K562 (cell line): ENCODE results near the gene DYNLT4. TPM values are rescaled to one million over a fixed set of nuclear protein-coding genes. Genes with fewer than 3 reads are reported as not detected.
A peak's percentile ranks its signal among the peaks of the same experiment; 100 is the strongest.

Source experiments
- ATAC-seq: fragments of 200-7000 bp; cut with Tn5 transposase; 3 replicates; pipeline ENCODE4 v1.9.1; 2020; ENCODE audit warnings: moderate library complexity
- BruUV-seq: library from RNA; stranded (reverse); fragments of 400-500 nt; replicated peaks from 2 replicates; lab custom pipeline; 2021; lab: Mats Ljungman, UMichigan
- CTCF ChIA-PET: fragments of 300-600 bp; formaldehyde crosslinking; extraction: SDS; loops from one replicate; lab custom pipeline; 2021; ENCODE audit warnings: low intra/inter-chr PET ratio; lab: Yijun Ruan, JAX
- POLR2A ChIA-PET: fragments of 300-600, 350-650 bp; sonication (Branson Sonifier 250); formaldehyde crosslinking; extraction: SDS; loops from one replicate; lab custom pipeline; 2021; ENCODE audit warnings: antibody characterized with exemption, inconsistent platforms; lab: Yijun Ruan, JAX
- DNase-seq, 4 experiments: peaks; one replicate each; pipeline versions ENCODE4 v3.0.0 to v3.0.0-alpha.2; 2011 to 2018; ENCODE audit warnings: low spot score in 3 of 4, mixed read lengths in 3 of 4; ENCODE audit errors: extremely low read depth in 1 of 4
- FAIRE-seq: peaks from 2 replicates; lab custom pipeline; 2011; peaks lifted over from hg19 to GRCh38; lab: Jason Lieb, UNC
- H2AFZ ChIP-seq: 2 replicates; pipeline ENCODE4 v1.6.0; 2011; ENCODE audit warnings: low read depth, low read length, control low read depth, inconsistent platforms
- H3K27ac ChIP-seq: fragments of 200-600 bp; 3 replicates; pipeline ENCODE4 v1.8.0; 2011; ENCODE audit warnings: low read depth, mild to moderate bottlenecking, control low read depth, inconsistent platforms, low read length, moderate library complexity, mixed read lengths; ENCODE audit errors: extremely low read depth
- H3K27me3 ChIP-seq, 2 experiments: fragments of 300-600 bp in 1 of 2; 2 replicates in 1 of 2; 3 replicates in 1 of 2; pipeline versions ENCODE4 v1.6.0 to v1.8.0; 2011; ENCODE audit warnings: inconsistent platforms in 2 of 2, low read length in 2 of 2, mild to moderate bottlenecking in 1 of 2, mixed read lengths in 1 of 2, moderate library complexity in 1 of 2; ENCODE audit not compliant: control insufficient read depth in 2 of 2, insufficient read depth in 2 of 2
- H3K36me3 ChIP-seq: fragments of 300-600 bp; 3 replicates; pipeline ENCODE4 v1.8.0; 2011; ENCODE audit warnings: mild to moderate bottlenecking, low read length, inconsistent platforms; ENCODE audit not compliant: control insufficient read depth, insufficient read depth
- H3K4me1 ChIP-seq, 2 experiments: fragments of 200-600 bp in 1 of 2; replicated peaks in 1 of 2; 2 replicates in 1 of 2; 3 replicates in 1 of 2; pipeline versions ENCODE4 v1.5.1 to v1.8.0; 2011; ENCODE audit warnings: inconsistent platforms in 2 of 2, low read length in 2 of 2, mild to moderate bottlenecking in 1 of 2, mixed read lengths in 1 of 2, moderate library complexity in 1 of 2; ENCODE audit not compliant: control insufficient read depth in 2 of 2, insufficient read depth in 2 of 2
- H3K4me2 ChIP-seq: 2 replicates; pipeline ENCODE4 v1.6.1; 2011; ENCODE audit warnings: low read length, control low read depth, inconsistent platforms, mixed read lengths; ENCODE audit not compliant: insufficient read depth
- H3K4me3 ChIP-seq: fragments of 200-600 bp; sonication (generic), shearing (Covaris generic); 2 replicates; pipeline ENCODE4 v1.5.1; 2016; ENCODE audit warnings: control low read depth, inconsistent platforms
- H3K79me2 ChIP-seq: fragments of 200-600 bp; 3 replicates; pipeline ENCODE4 v1.8.0; 2011; ENCODE audit warnings: low read length, inconsistent platforms; ENCODE audit not compliant: control insufficient read depth, insufficient read depth
- H3K9ac ChIP-seq, 2 experiments: 2 replicates each; pipeline versions ENCODE4 v1.6.0 to v1.6.1; 2011; ENCODE audit warnings: low read depth in 2 of 2, low read length in 2 of 2, control low read depth in 1 of 2, inconsistent platforms in 1 of 2, mild to moderate bottlenecking in 1 of 2, mixed read lengths in 1 of 2; ENCODE audit not compliant: insufficient read depth in 1 of 2
- H3K9me1 ChIP-seq: one replicate; pipeline ENCODE4 v1.6.0; 2011; ENCODE audit warnings: inconsistent platforms, mild to moderate bottlenecking, low read length, moderate library complexity; ENCODE audit not compliant: control insufficient read depth, insufficient read depth
- H3K9me3 ChIP-seq: replicated peaks from 2 replicates; pipeline ENCODE4 v1.5.1; 2011; ENCODE audit warnings: low read depth, low read length, inconsistent platforms; ENCODE audit not compliant: control insufficient read depth, insufficient read depth
- H4K20me1 ChIP-seq: replicated peaks from 2 replicates; pipeline ENCODE4 v1.6.1; 2011; ENCODE audit warnings: low read length, inconsistent platforms, mixed read lengths; ENCODE audit not compliant: control insufficient read depth, insufficient read depth
- CEBPG ChIP-seq, 3 experiments: fragments of 200-800 bp in 1 of 3; sonication (Bioruptor generic) in 1 of 3; sonication (generic) in 1 of 3; formaldehyde crosslinking in 1 of 3; IDR thresholded peaks in 2 of 3; conservative IDR thresholded peaks in 1 of 3; 2 replicates each; pipeline versions ENCODE4 v1.6.1 to v1.8.0; 2016 to 2022; ENCODE audit warnings: missing compliant biosample characterization in 2 of 3, missing genetic modification characterization in 2 of 3, mild to moderate bottlenecking in 1 of 3, missing genetic modification reagents in 1 of 3
- KDM5B ChIP-seq: fragments of 200-600 bp; sonication (generic); IDR thresholded peaks from 2 replicates; pipeline ENCODE4 v1.6.1; 2012; ENCODE audit warnings: low read depth, mild to moderate bottlenecking, moderate library complexity, low read length, control low read depth, inconsistent platforms; ENCODE audit not compliant: insufficient replicate concordance
- POLR2G ChIP-seq: fragments of 200-400 bp; formaldehyde crosslinking; IDR thresholded peaks from 2 replicates; pipeline ENCODE4 v1.6.1; 2017; ENCODE audit warnings: low read depth, mild to moderate bottlenecking, antibody characterized with exemption, low read length, moderate library complexity
- RBFOX2 ChIP-seq: fragments of 200-400 bp; formaldehyde crosslinking; IDR thresholded peaks from 2 replicates; pipeline ENCODE4 v1.6.1; 2017; ENCODE audit warnings: low read depth, mild to moderate bottlenecking, low read length, moderate library complexity
- SNRNP70 ChIP-seq: fragments of 200-400 bp; formaldehyde crosslinking; optimal IDR thresholded peaks from 2 replicates; pipeline ENCODE3; 2017; ENCODE audit warnings: low read depth, low read length
- SUPT5H ChIP-seq: fragments of 450-650 bp; IDR thresholded peaks from 2 replicates; pipeline ENCODE4 v1.6.1; 2016
- TFE3 ChIP-seq: fragments of 450-650 bp; formaldehyde crosslinking; IDR thresholded peaks from 2 replicates; pipeline ENCODE4 v1.4.0; 2020; ENCODE audit warnings: mild to moderate bottlenecking, mixed read lengths
- ZBED1 ChIP-seq: IDR thresholded peaks from 2 replicates; pipeline ENCODE4 v1.6.1; 2014
- ZKSCAN1 ChIP-seq: fragments of 150-350 bp; IDR thresholded peaks from 2 replicates; pipeline ENCODE4 v1.6.1; 2016; ENCODE audit warnings: low read depth, low read length
- WGBS: fragments of 100-300 bp; shearing (Covaris generic); methylation state at CpG from one replicate; pipeline ENCODE4 v1.1.6; 2016; ENCODE audit warnings: low coverage, mixed read lengths; ENCODE audit not compliant: insufficient coverage; ENCODE audit errors: missing lambda C conversion rate; 5-methylcytosine and 5-hydroxymethylcytosine counted together
- in situ Hi-C: fragments of 300-500 bp; cut with MboI; formaldehyde crosslinking; loops from 4 replicates; pipeline ENCODE4 v1.15.0; 2018; ENCODE audit warnings: inconsistent platforms, mixed read lengths
- intact Hi-C: fragments of 100-400 bp; cut with micrococcal nuclease; formaldehyde crosslinking; loops from 2 replicates; pipeline ENCODE4 v1.14.2; 2022
- polyA plus RNA-seq, 8 experiments: library from polyadenylated mRNA; depleted of rRNA in 4 of 8; stranded (reverse) in 5 of 8; unstranded in 3 of 8; fragments of >200 nt; fragmentation: Nextera tagmentation in 2 of 8; fragmentation: Illumina TruSeq in 1 of 8; extraction: Ambion mirVana in 2 of 8; extraction: Trizol in 1 of 8; gene quantifications; 2 replicates each; pipeline versions ENCODE4 v1.2.1 to v1.2.3, GENCODE V29; 2011 to 2014; ENCODE audit warnings: inconsistent platforms in 1 of 8, missing spikeins in 1 of 8
- total RNA-seq, 7 experiments: library from RNA; depleted of rRNA in 6 of 7; stranded (reverse); fragments of >200 nt in 6 of 7; fragmentation: Illumina TruSeq in 2 of 7; extraction: Trizol in 2 of 7; gene quantifications; 2 replicates each; pipeline versions ENCODE4 v1.2.1 to v1.2.3, GENCODE V29; 2011 to 2021; ENCODE audit warnings: low replicate concordance in 1 of 7

Gene DYNLT4
- total and polyA plus RNA-seq, 9 of the 15 experiments (the other 6 are each of a cell fraction or from before 2014, with no cell fraction given), result 0.29 to 0.73 TPM; not detected in 7

- no peak for FAIRE-seq
- intact Hi-C loops, result loop anchor here (5.0 kb wide), 1 partner anchor 40 kb away; no protein-coding TSS in a partner anchor
- H4K20me1 ChIP-seq, result peaks cover 31% of the 10 kb centered on the region
- no peaks in the 10 kb centered on the region for H3K27me3 ChIP-seq
- H3K4me2 ChIP-seq, result peak overlapping the region; percentile 93
- in situ Hi-C loops, result no loop called here
- BruUV-seq, result no TSS peak
- H3K4me1 ChIP-seq, result peaks cover 13 to 22% of the 10 kb centered on the region in 2 experiments
- TF ChIP-seq ZKSCAN1, result peak; percentile 97
- TF ChIP-seq KDM5B, result peak; percentile 44
- no peak for TF ChIP-seq TFE3 (CRISPR knock-in tag)
- peak; percentile 21; the same call in 1 of the 2 replicates for TF ChIP-seq SUPT5H
- TF ChIP-seq ZBED1, result peak; percentile 44; the same call in 1 of the 2 replicates
- peak; percentile 16; the same call in 1 of the 2 replicates for TF ChIP-seq RBFOX2
- TF ChIP-seq POLR2G, result peak; percentile 29; the same call in 1 of the 2 replicates
- TF ChIP-seq CEBPG (CRISPR knock-in tag; IDR thresholded peaks at IDR 0.05), result no peak
- no peak for TF ChIP-seq CEBPG (tag; conservative IDR thresholded peaks at IDR 0.05 in 1 of 2, IDR thresholded peaks at IDR 0.05 in 1 of 2)
- peak; percentile 30 for TF ChIP-seq SNRNP70
- DNase-seq, result no peak
- ChIA-PET CTCF (no interaction called here), POLR2A (interaction anchor here (0.6 to 11.6 kb wide), 13 partner anchors 8 to 522 kb away, joined by 3 to 253 read pairs (median 4); partner anchors contain the start of genes BEST4, BTBD19, DYNLT4 and UROD)
- WGBS, result 41% methylated on average over 14 of the region's 14 CpGs
- peaks cover 60% of the 10 kb centered on the region for H3K36me3 ChIP-seq
- peak overlapping the region; percentile 98 for H3K27ac ChIP-seq
- peak overlapping the region; percentile 99 for H3K9ac ChIP-seq
- H3K4me3 ChIP-seq, result peak overlapping the region; percentile 75
- no peak for ATAC-seq
- peaks cover 10% of the 10 kb centered on the region for H3K9me1 ChIP-seq
- H2AFZ ChIP-seq, result no peak overlapping the region
- no peaks in the 10 kb centered on the region for H3K9me3 ChIP-seq
- H3K79me2 ChIP-seq, result peaks cover 54% of the 10 kb centered on the region
These were observed 29.6 kb downstream of the DYNLT4 start for GRCh38 chr1:44777547-44777946.
